HepG2 (cell line): ENCODE results near the gene TLN1. TPM values are rescaled to one million over a fixed set of nuclear protein-coding genes. Genes with fewer than 3 reads are reported as not detected.

Source experiments
- ATAC-seq: fragments of 200-7000 bp; cut with Tn5 transposase; 3 replicates; pipeline ENCODE4 v1.9.1; 2020; ENCODE audit warnings: mild to moderate bottlenecking, moderate library complexity
- BruUV-seq: library from RNA; stranded (reverse); fragments of 400-500 nt; replicated peaks from 2 replicates; lab custom pipeline; 2021; lab: Mats Ljungman, UMichigan
- CTCF ChIA-PET: fragments of 300-600 bp; formaldehyde crosslinking; extraction: SDS; loops from one replicate; lab custom pipeline; 2021; ENCODE audit warnings: low total read pairs, inconsistent platforms, low intra/inter-chr PET ratio; lab: Yijun Ruan, JAX
- POLR2A ChIA-PET: fragments of 350-600 bp; sonication (Branson Sonifier 250); formaldehyde crosslinking; loops from one replicate; lab custom pipeline; 2020; ENCODE audit warnings: antibody characterized with exemption, inconsistent platforms; lab: Yijun Ruan, JAX
- DNase-seq: peaks from one replicate; pipeline ENCODE4 v3.0.0-alpha.2; 2015; ENCODE audit warnings: low spot score
- FAIRE-seq: peaks from 3 replicates; lab custom pipeline; 2011; peaks lifted over from hg19 to GRCh38; lab: Jason Lieb, UNC
- H2AFZ ChIP-seq: one replicate; pipeline ENCODE4 v1.6.1; 2011; ENCODE audit warnings: low read length, inconsistent platforms
- H3K27ac ChIP-seq: fragments of 300-600 bp; 3 replicates; pipeline ENCODE4 v1.8.0; 2011; ENCODE audit warnings: mixed run types, mild to moderate bottlenecking, mixed read lengths, low read length, inconsistent platforms; ENCODE audit not compliant: insufficient read depth; ENCODE audit errors: extremely low read length
- H3K27me3 ChIP-seq, 2 experiments: fragments of 200-600 bp in 1 of 2; 2 replicates in 1 of 2; 3 replicates in 1 of 2; pipeline versions ENCODE4 v1.6.0 to v1.8.0; 2011; ENCODE audit warnings: low read length in 2 of 2, mild to moderate bottlenecking in 2 of 2, moderate library complexity in 2 of 2, inconsistent platforms in 1 of 2; ENCODE audit not compliant: insufficient read depth in 2 of 2, control insufficient read depth in 1 of 2
- H3K36me3 ChIP-seq, 2 experiments: fragments of 200-600 bp in 1 of 2; replicated peaks in 1 of 2; 2 replicates in 1 of 2; 3 replicates in 1 of 2; pipeline versions ENCODE4 v1.5.1 to v1.8.0; 2011; ENCODE audit warnings: low read length in 2 of 2, inconsistent platforms in 1 of 2; ENCODE audit not compliant: insufficient read depth in 2 of 2, control insufficient read depth in 1 of 2
- H3K4me1 ChIP-seq: 2 replicates; pipeline ENCODE4 v1.5.1; 2012; ENCODE audit warnings: low read length, inconsistent platforms; ENCODE audit not compliant: insufficient read depth
- H3K4me2 ChIP-seq: 2 replicates; pipeline ENCODE4 v1.6.0; 2011; ENCODE audit warnings: low read depth, low read length, inconsistent platforms
- H3K4me3 ChIP-seq, 3 experiments: fragments of 200-600 bp in 1 of 3; sonication (generic), shearing (Covaris generic) in 1 of 3; replicated peaks in 1 of 3; 2 replicates each; pipeline ENCODE4 v1.5.1; 2011 to 2016; ENCODE audit warnings: low read length in 3 of 3, inconsistent platforms in 2 of 3, low read depth in 2 of 3, mild to moderate bottlenecking in 2 of 3, control low read depth in 1 of 3, mixed read lengths in 1 of 3; ENCODE audit not compliant: insufficient read depth in 1 of 3
- H3K79me2 ChIP-seq: one replicate; pipeline ENCODE4 v1.6.1; 2011; ENCODE audit warnings: low read length, inconsistent platforms; ENCODE audit not compliant: insufficient read depth
- H3K9ac ChIP-seq: 2 replicates; pipeline ENCODE4 v1.6.0; 2011; ENCODE audit warnings: mild to moderate bottlenecking, low read depth, low read length, inconsistent platforms; ENCODE audit not compliant: insufficient read depth
- H3K9me3 ChIP-seq: 2 replicates; pipeline ENCODE4 v1.5.1; 2012; ENCODE audit warnings: mild to moderate bottlenecking, low read length
- H4K20me1 ChIP-seq: 2 replicates; pipeline ENCODE4 v1.6.0; 2011; ENCODE audit warnings: inconsistent platforms, mild to moderate bottlenecking, low read length, moderate library complexity; ENCODE audit not compliant: insufficient read depth
- CC2D1A ChIP-seq: sonication (generic); formaldehyde crosslinking; IDR thresholded peaks from 2 replicates; pipeline ENCODE4 v1.8.1; 2023; ENCODE audit warnings: mild to moderate bottlenecking, missing genetic modification reagents
- EP300 ChIP-seq, 3 experiments: sonication (generic) in 1 of 3; formaldehyde crosslinking in 1 of 3; IDR thresholded peaks; 2 replicates each; pipeline versions ENCODE4 v1.5.1 to v1.6.1; 2011 to 2020; ENCODE audit warnings: low read depth in 2 of 3, low read length in 2 of 3, borderline replicate concordance in 1 of 3, improper control_type of control experiment in 1 of 3, mild to moderate bottlenecking in 1 of 3, missing genetic modification reagents in 1 of 3, moderate library complexity in 1 of 3
- GZF1 ChIP-seq: sonication (generic); formaldehyde crosslinking; IDR thresholded peaks from 2 replicates; pipeline ENCODE4 v1.5.1; 2020; ENCODE audit warnings: mild to moderate bottlenecking, missing genetic modification reagents
- THYN1 ChIP-seq: sonication (generic); formaldehyde crosslinking; IDR thresholded peaks from 2 replicates; pipeline ENCODE4 v1.8.1; 2023; ENCODE audit warnings: low read depth, mild to moderate bottlenecking, moderate library complexity, missing genetic modification reagents, borderline replicate concordance
- ZNF232 ChIP-seq: sonication (generic); formaldehyde crosslinking; IDR thresholded peaks from 2 replicates; pipeline ENCODE4 v1.4.0; 2020; ENCODE audit warnings: missing genetic modification reagents, borderline replicate concordance
- ZSCAN22 ChIP-seq: sonication (generic); formaldehyde crosslinking; IDR thresholded peaks from 2 replicates; pipeline ENCODE4 v1.4.0; 2020; ENCODE audit warnings: mild to moderate bottlenecking, missing genetic modification reagents
- WGBS: methylation state at CpG from one replicate; pipeline ENCODE4 v1.1.6; 2017; ENCODE audit warnings: low lambda C conversion rate; 5-methylcytosine and 5-hydroxymethylcytosine counted together
- in situ Hi-C: cut with HindIII; loops from 2 replicates; pipeline ENCODE4 v1.10.0; 2017; ENCODE audit warnings: low pct_unique_long_range_greater_than_20kb; ENCODE audit not compliant: extremely low pct_ligation_motif_present
- intact Hi-C: fragments of 100-400 bp; cut with micrococcal nuclease; formaldehyde crosslinking; loops from one replicate; pipeline ENCODE4 v1.10.0; 2022; ENCODE audit not compliant: unreplicated experiment
- polyA plus RNA-seq, 8 experiments: library from polyadenylated mRNA; depleted of rRNA in 3 of 8; stranded (reverse) in 7 of 8; unstranded in 1 of 8; fragments of >200 nt; fragmentation: Illumina TruSeq in 4 of 8; extraction: Trizol in 4 of 8; gene quantifications; 2 replicates each; pipeline versions ENCODE4 v1.2.1 to v1.2.3, GENCODE V29; 2011 to 2016; ENCODE audit warnings: low read depth in 4 of 8, missing spikeins in 1 of 8, mixed read lengths in 1 of 8; ENCODE audit not compliant: insufficient read depth in 1 of 8
- total RNA-seq, 5 experiments: library from RNA; depleted of rRNA; stranded (reverse); fragments of >200 nt; fragmentation: Illumina TruSeq; extraction: Trizol; gene quantifications; 2 replicates each; pipeline ENCODE4 v1.2.3, GENCODE V29; 2016; ENCODE audit warnings: low read depth in 1 of 5
- TF ChIP-seq, protein P1 (sequence below): sonication (generic); formaldehyde crosslinking; IDR thresholded peaks from 2 replicates; pipeline ENCODE4 v1.5.0; 2020; ENCODE audit warnings: missing genetic modification reagents, mild to moderate bottlenecking, borderline replicate concordance

Gene TLN1
- total and polyA plus RNA-seq, 2 of the 13 experiments (the other 11 are each of a cell fraction or from before 2014, with no cell fraction given) = 35.2 to 51.8 TPM

DNA sequence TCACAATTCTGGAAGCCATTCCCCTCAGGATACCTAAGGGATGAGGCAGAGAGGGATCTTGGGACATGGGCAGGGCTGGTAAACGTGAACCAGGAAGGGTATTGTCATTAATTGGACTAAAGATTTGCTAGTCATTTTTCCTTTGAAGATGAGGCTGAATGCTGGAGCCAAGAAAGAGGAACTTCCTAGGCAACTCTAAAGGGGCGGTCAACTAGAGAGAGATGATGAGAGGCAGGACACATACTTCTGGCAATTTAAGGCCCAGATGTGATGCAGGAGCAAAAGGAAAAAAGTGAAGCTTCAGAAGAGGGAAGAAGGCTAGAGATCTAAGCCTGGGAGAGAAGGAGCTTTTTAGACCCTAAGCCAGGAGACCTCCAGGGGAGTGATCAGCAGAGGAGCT lies 11.5 kb upstream of the TLN1 start:
- H3K4me1 ChIP-seq = peaks cover 32% of the 10 kb centered on the region
- H3K27me3 ChIP-seq = no peaks in the 10 kb centered on the region; a peak in 2 of 5 replicates
- H4K20me1 ChIP-seq = peaks cover 37% of the 10 kb centered on the region
- no peak overlapping the region for H3K9ac ChIP-seq
- CTCF ChIA-PET = no interaction called here
- BruUV-seq = no TSS peak
- ATAC-seq (no peak), DNase-seq (no peak), FAIRE-seq (no peak)
- peaks cover 36 to 62% of the 10 kb centered on the region in 2 experiments for H3K36me3 ChIP-seq
- in situ Hi-C loops = no loop called here
- intact Hi-C loops = no loop called here
- POLR2A ChIA-PET = interaction anchor here (1.3 kb wide), 1 partner anchor 11 kb away, joined by 7 read pairs; the partner anchor contains the start of genes CREB3 and TLN1
- WGBS = 99% methylated on average over 2 of the region's 2 CpGs
- H3K27ac ChIP-seq = no peak overlapping the region
- no peaks in the 10 kb centered on the region for H3K9me3 ChIP-seq
- peaks cover 50% of the 10 kb centered on the region for H3K79me2 ChIP-seq
- no peak overlapping the region for H2AFZ ChIP-seq
- no peak for TF ChIP-seq GZF1 (CRISPR knock-in tag)
- no peak for TF ChIP-seq ZSCAN22 (CRISPR knock-in tag)
- TF ChIP-seq CC2D1A (CRISPR knock-in tag) = no peak
- TF ChIP-seq, protein P1, sequence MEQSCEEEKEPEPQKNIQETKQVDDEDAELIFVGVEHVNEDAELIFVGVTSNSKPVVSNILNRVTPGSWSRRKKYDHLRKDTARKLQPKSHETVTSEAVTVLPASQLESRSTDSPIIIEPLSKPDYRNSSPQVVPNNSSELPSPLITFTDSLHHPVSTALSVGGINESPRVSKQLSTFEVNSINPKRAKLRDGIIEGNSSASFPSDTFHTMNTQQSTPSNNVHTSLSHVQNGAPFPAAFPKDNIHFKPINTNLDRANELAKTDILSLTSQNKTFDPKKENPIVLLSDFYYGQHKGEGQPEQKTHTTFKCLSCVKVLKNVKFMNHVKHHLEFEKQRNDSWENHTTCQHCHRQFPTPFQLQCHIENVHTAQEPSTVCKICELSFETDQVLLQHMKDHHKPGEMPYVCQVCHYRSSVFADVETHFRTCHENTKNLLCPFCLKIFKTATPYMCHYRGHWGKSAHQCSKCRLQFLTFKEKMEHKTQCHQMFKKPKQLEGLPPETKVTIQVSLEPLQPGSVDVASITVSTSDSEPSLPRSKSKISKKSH (CRISPR knock-in tag) = no peak
- TF ChIP-seq THYN1 (CRISPR knock-in tag) = no peak
- no peak for TF ChIP-seq EP300 (IDR thresholded peaks at IDR 0.05; ENCODE audit: low read depth in 2 of 2, low read length in 2 of 2)
- no peak for TF ChIP-seq EP300 (CRISPR knock-in tag; IDR thresholded peaks at IDR 0.05; ENCODE audit: borderline replicate concordance)
- no peak for TF ChIP-seq ZNF232 (CRISPR knock-in tag)
- no peak overlapping the region for H3K4me3 ChIP-seq
- no peak overlapping the region for H3K4me2 ChIP-seq
